CD4-positive, alpha-beta memory T cell (primary cell): Measurements from ENCODE around the gene ADGRF4. TPM values are rescaled to one million over a fixed set of nuclear protein-coding genes. Genes with fewer than 3 reads are reported as not detected.
A peak's percentile ranks its signal among the peaks of the same experiment; 100 is the strongest.

ENCODE experiments used
- CTCF ChIA-PET: fragments of 350-600 bp; sonication (Branson Sonifier 250); formaldehyde crosslinking; loops from one replicate; lab custom pipeline; 2021; ENCODE audit warnings: inconsistent platforms; ENCODE audit not compliant: partially characterized antibody; lab: Charles Lee
- POLR2A ChIA-PET: fragments of 350-600 bp; sonication (Branson Sonifier 250); formaldehyde crosslinking; loops from one replicate; lab custom pipeline; 2021; ENCODE audit not compliant: partially characterized antibody; lab: Charles Lee
- DNase-seq, 5 donors: peaks; one replicate each; pipeline versions ENCODE4 v3.0.0 to v3.0.0-alpha.2; 2020 to 2022; ENCODE audit warnings: mixed read lengths in 1 of 5
- H3K27ac ChIP-seq: one replicate; pipeline ENCODE4 v1.7.0; 2013; ENCODE audit warnings: low read depth, low read length
- H3K27me3 ChIP-seq: 2 replicates; pipeline ENCODE4 v1.7.0; 2013; ENCODE audit warnings: mild to moderate bottlenecking, low read length, moderate library complexity; ENCODE audit not compliant: insufficient read depth
- H3K36me3 ChIP-seq: 2 replicates; pipeline ENCODE4 v1.7.0; 2013; ENCODE audit warnings: mild to moderate bottlenecking, low read length, moderate library complexity; ENCODE audit not compliant: insufficient read depth
- H3K4me1 ChIP-seq: 2 replicates; pipeline ENCODE4 v1.7.0; 2013; ENCODE audit warnings: mild to moderate bottlenecking, low read length, moderate library complexity; ENCODE audit not compliant: insufficient read depth
- H3K4me3 ChIP-seq, 2 donors: one replicate each; pipeline ENCODE4 v1.7.0; 2013; ENCODE audit warnings: low read length in 2 of 2, mild to moderate bottlenecking in 1 of 2
- H3K9me3 ChIP-seq, 2 donors: one replicate each; pipeline ENCODE4 v1.7.0; 2013; ENCODE audit warnings: low read length in 2 of 2, control low read depth in 1 of 2; ENCODE audit not compliant: control insufficient read depth in 1 of 2
- H3K27ac Mint-ChIP-seq, 7 donors: one replicate each; pipeline ENCODE4 v1.8.0; 2020 to 2021; ENCODE audit warnings: mixed read lengths in 7 of 7, mild to moderate bottlenecking in 6 of 7, inconsistent platforms in 3 of 7, moderate library complexity in 3 of 7
- H3K27me3 Mint-ChIP-seq, 2 donors: one replicate each; pipeline ENCODE4 v1.8.0; 2020 to 2021; ENCODE audit warnings: mixed read lengths in 2 of 2
- H3K36me3 Mint-ChIP-seq, 2 donors: one replicate each; pipeline ENCODE4 v1.8.0; 2020 to 2021; ENCODE audit warnings: mixed read lengths in 2 of 2, inconsistent platforms in 1 of 2, mild to moderate bottlenecking in 1 of 2
- H3K4me1 Mint-ChIP-seq, 4 donors: one replicate each; pipeline ENCODE4 v1.8.0; 2020 to 2021; ENCODE audit warnings: mixed read lengths in 4 of 4, mild to moderate bottlenecking in 1 of 4
- H3K4me3 Mint-ChIP-seq, 8 donors: one replicate each; pipeline ENCODE4 v1.8.0; 2020 to 2021; ENCODE audit warnings: mixed read lengths in 8 of 8, mild to moderate bottlenecking in 7 of 8, moderate library complexity in 6 of 8, inconsistent platforms in 3 of 8
- H3K9me3 Mint-ChIP-seq, 8 donors: one replicate each; pipeline ENCODE4 v1.8.0; 2020 to 2021; ENCODE audit warnings: mixed read lengths in 8 of 8, mild to moderate bottlenecking in 5 of 8, inconsistent platforms in 3 of 8, moderate library complexity in 1 of 8
- intact Hi-C: fragments of 100-400 bp; cut with micrococcal nuclease; formaldehyde crosslinking; loops from one replicate; pipeline ENCODE4 v1.15.1; 2023
- polyA plus RNA-seq, 2 donors: library from polyadenylated mRNA; unstranded; fragments of 300-500 nt; fragmentation: Illumina TruSeq; gene quantifications; one replicate each; pipeline ENCODE4 v1.2.3, GENCODE V29; 2021
- total RNA-seq, 2 experiments: library from RNA; stranded (reverse); gene quantifications; one replicate each; pipeline ENCODE4 v1.2.3, GENCODE V29; 2021

Gene ADGRF4
- not detected for total RNA-seq
- not detected for polyA plus RNA-seq

- H3K9me3 Mint-ChIP-seq, result no peaks in the 10 kb centered on the region
- POLR2A ChIA-PET, result no interaction called here
- Histone ChIP-seq H3K36me3 (no peaks in the 10 kb centered on the region), H3K4me3 (no peak within 1 kb of the TSS), H3K9me3 (no peaks in the 10 kb centered on the region), H3K27me3 (no peaks in the 10 kb centered on the region), H3K27ac (no peak within 1 kb of the TSS), H3K4me1 (no peaks in the 10 kb centered on the region)
- intact Hi-C loops, result no loop called here
- H3K36me3 Mint-ChIP-seq, result no peaks in the 10 kb centered on the region
- H3K4me3 Mint-ChIP-seq, result no peak within 1 kb of the TSS
- CTCF ChIA-PET, result no interaction called here
- no peak for DNase-seq
- H3K27me3 Mint-ChIP-seq, result peaks cover 0 to 1% of the 10 kb centered on the region in 2 donors
- peaks cover 0 to 2% (median 0%) of the 10 kb centered on the region in 4 donors for H3K4me1 Mint-ChIP-seq
- no peak within 1 kb of the TSS for H3K27ac Mint-ChIP-seq
Measured at GRCh38 chr6:47698342-47698787, at the start of gene ADGRF4. TSS of gene ADGRF4 (plus strand) at chr6:47698580. CDS start at chr6:47707246, 8,666 bp downstream.

- no peaks in the 10 kb centered on the region for H3K4me1 Mint-ChIP-seq
- POLR2A ChIA-PET, result no interaction called here
- no peak overlapping the region for H3K27ac Mint-ChIP-seq
- no peaks in the 10 kb centered on the region for H3K9me3 Mint-ChIP-seq
- H3K4me3 Mint-ChIP-seq, result no peak overlapping the region
- Histone ChIP-seq H3K4me3 (no peak overlapping the region), H3K27me3 (no peaks in the 10 kb centered on the region), H3K9me3 (no peaks in the 10 kb centered on the region), H3K27ac (no peak overlapping the region), H3K36me3 (no peaks in the 10 kb centered on the region), H3K4me1 (peaks cover 11% of the 10 kb centered on the region)
- DNase-seq, result no peak
- intact Hi-C loops, result no loop called here
- H3K27me3 Mint-ChIP-seq, result no peaks in the 10 kb centered on the region
- CTCF ChIA-PET, result no interaction called here
- no peaks in the 10 kb centered on the region for H3K36me3 Mint-ChIP-seq
Measured at GRCh38 chr6:47650553-47651432, 47.6 kb upstream of the ADGRF4 start.

- peaks cover 11% of the 10 kb centered on the region for H3K4me1 ChIP-seq
- Mint-ChIP-seq H3K4me3 (no peak overlapping the region), H3K27me3 (no peaks in the 10 kb centered on the region), H3K36me3 (no peaks in the 10 kb centered on the region), H3K9me3 (no peaks in the 10 kb centered on the region), H3K4me1 (peaks cover 0 to 3% (median 0%) of the 10 kb centered on the region in 4 donors), H3K27ac (no peak overlapping the region)
- H3K9me3 ChIP-seq, result no peaks in the 10 kb centered on the region
- H3K36me3 ChIP-seq, result no peaks in the 10 kb centered on the region
- no peaks in the 10 kb centered on the region for H3K27me3 ChIP-seq
- no peak for DNase-seq
- intact Hi-C loops, result no loop called here
- ChIA-PET CTCF (no interaction called here), POLR2A (no interaction called here)
- H3K27ac ChIP-seq, result no peak overlapping the region
- no peak overlapping the region for H3K4me3 ChIP-seq
Measured at GRCh38 chr6:47651505-47651944, 46.9 kb upstream of the ADGRF4 start.

GRCh38 chr6:47653706-47654105 is 44.7 kb upstream of the ADGRF4 start:
- H3K9me3 Mint-ChIP-seq, result no peaks in the 10 kb centered on the region

GRCh38 chr6:47654255-47654654 is 44.1 kb upstream of the ADGRF4 start:
- ChIA-PET POLR2A (no interaction called here), CTCF (no interaction called here)
- DNase-seq, result no peak
- Mint-ChIP-seq H3K4me1 (peaks cover 0 to 3% (median 0%) of the 10 kb centered on the region in 4 donors), H3K27me3 (peaks cover 0 to 1% of the 10 kb centered on the region in 2 donors), H3K4me3 (no peak overlapping the region), H3K36me3 (no peaks in the 10 kb centered on the region), H3K27ac (no peak overlapping the region), H3K9me3 (peaks cover 0 to 2% (median 0%) of the 10 kb centered on the region in 8 donors)
- peaks cover 11% of the 10 kb centered on the region for H3K4me1 ChIP-seq
- H3K36me3 ChIP-seq, result no peaks in the 10 kb centered on the region
- H3K4me3 ChIP-seq, result no peak overlapping the region
- intact Hi-C loops, result no loop called here
- H3K9me3 ChIP-seq, result no peaks in the 10 kb centered on the region
- no peak overlapping the region for H3K27ac ChIP-seq
- H3K27me3 ChIP-seq, result peaks cover 4% of the 10 kb centered on the region

More at GRCh38 chr6:47653706-47654105, 44.7 kb upstream of the ADGRF4 start:
- peaks cover 11% of the 10 kb centered on the region for H3K4me1 ChIP-seq
- no peak for DNase-seq
- H3K4me1 Mint-ChIP-seq, result peaks cover 0 to 3% (median 0%) of the 10 kb centered on the region in 4 donors
- ChIA-PET CTCF (interaction anchor here (1.7 kb wide), 1 partner anchor 22 kb away, joined by 8 read pairs; no protein-coding TSS in a partner anchor), POLR2A (no interaction called here)
- intact Hi-C loops, result no loop called here
- H3K36me3 Mint-ChIP-seq, result no peaks in the 10 kb centered on the region
- no peaks in the 10 kb centered on the region for H3K9me3 ChIP-seq
- no peak overlapping the region for H3K4me3 ChIP-seq
- peak overlapping the region in 1 of 7 donors; percentile 19 for H3K27ac Mint-ChIP-seq
- H3K27me3 Mint-ChIP-seq, result peaks cover 0 to 1% of the 10 kb centered on the region in 2 donors
- H3K27ac ChIP-seq, result no peak overlapping the region
- peaks cover under 1% of the 10 kb centered on the region for H3K27me3 ChIP-seq
- H3K4me3 Mint-ChIP-seq, result no peak overlapping the region
- no peaks in the 10 kb centered on the region for H3K36me3 ChIP-seq

GRCh38 chr6:47655719-47656595 is 42.4 kb upstream of the ADGRF4 start:
- peaks cover 0 to 2% (median 0%) of the 10 kb centered on the region in 8 donors for H3K9me3 Mint-ChIP-seq
- H3K4me3 Mint-ChIP-seq, result no peak overlapping the region
- Histone ChIP-seq H3K9me3 (no peaks in the 10 kb centered on the region), H3K27ac (no peak overlapping the region), H3K36me3 (no peaks in the 10 kb centered on the region), H3K4me1 (peaks cover 7% of the 10 kb centered on the region), H3K4me3 (no peak overlapping the region), H3K27me3 (peaks cover 4% of the 10 kb centered on the region)
- intact Hi-C loops, result no loop called here
- ChIA-PET CTCF (no interaction called here), POLR2A (no interaction called here)
- peaks cover 0 to 3% (median 0%) of the 10 kb centered on the region in 4 donors for H3K4me1 Mint-ChIP-seq
- H3K27me3 Mint-ChIP-seq, result peaks cover 0 to 6% of the 10 kb centered on the region in 2 donors
- H3K36me3 Mint-ChIP-seq, result no peaks in the 10 kb centered on the region
- peak in 1 of 5 donors; percentile 48 for DNase-seq
- no peak overlapping the region for H3K27ac Mint-ChIP-seq

- Histone ChIP-seq H3K27me3 (peaks cover 4% of the 10 kb centered on the region), H3K36me3 (no peaks in the 10 kb centered on the region), H3K4me1 (no peaks in the 10 kb centered on the region), H3K9me3 (no peaks in the 10 kb centered on the region), H3K4me3 (no peak overlapping the region), H3K27ac (no peak overlapping the region)
- DNase-seq, result no peak
- POLR2A ChIA-PET, result no interaction called here
- Mint-ChIP-seq H3K36me3 (no peaks in the 10 kb centered on the region), H3K4me1 (no peaks in the 10 kb centered on the region), H3K9me3 (peaks cover 0 to 2% (median 0%) of the 10 kb centered on the region in 8 donors), H3K27me3 (peaks cover 15 to 19% of the 10 kb centered on the region in 2 donors), H3K27ac (no peak overlapping the region), H3K4me3 (no peak overlapping the region)
- intact Hi-C loops, result no loop called here
- CTCF ChIA-PET, result interaction anchor here (1.3 kb wide), 1 partner anchor 30 kb away, joined by 4 read pairs; no protein-coding TSS in a partner anchor
Measured at GRCh38 chr6:47661960-47662359, 36.4 kb upstream of the ADGRF4 start.
